Caki2 (cell line): Measurements from ENCODE around the gene EPC2. TPM values are rescaled to one million over a fixed set of nuclear protein-coding genes. Genes with fewer than 3 reads are reported as not detected.
A peak's percentile ranks its signal among the peaks of the same experiment; 100 is the strongest.
"Not testable (repeated sequence)": the region's sequence is repeated elsewhere in the genome, so short reads cannot be mapped to it uniquely, and the experiment has no call there.

Experiments used
- DNase-seq: peaks from one replicate; pipeline ENCODE4 v3.0.0-alpha.2; 2015; ENCODE audit warnings: low read depth
- in situ Hi-C: cut with HindIII; loops from 2 replicates; pipeline ENCODE4 v1.10.0; 2016; ENCODE audit warnings: low sequenced_read_pairs, low pct_unique_long_range_greater_than_20kb, mixed read lengths
- total RNA-seq: library from RNA; depleted of rRNA; stranded (reverse); fragments of >200 nt; shearing (Covaris generic); gene quantifications from 2 replicates; pipeline ENCODE4 v1.2.3, GENCODE V29; 2014; ENCODE audit warnings: low replicate concordance

The EPC2 gene
- total RNA-seq, 1 experiment from 2014 or later = 6.6 TPM

- DNase-seq, in situ Hi-C loops: not testable (repeated sequence)
Measured at GRCh38 chr2:148662332-148662731, 17.8 kb downstream of the EPC2 start.

DNA sequence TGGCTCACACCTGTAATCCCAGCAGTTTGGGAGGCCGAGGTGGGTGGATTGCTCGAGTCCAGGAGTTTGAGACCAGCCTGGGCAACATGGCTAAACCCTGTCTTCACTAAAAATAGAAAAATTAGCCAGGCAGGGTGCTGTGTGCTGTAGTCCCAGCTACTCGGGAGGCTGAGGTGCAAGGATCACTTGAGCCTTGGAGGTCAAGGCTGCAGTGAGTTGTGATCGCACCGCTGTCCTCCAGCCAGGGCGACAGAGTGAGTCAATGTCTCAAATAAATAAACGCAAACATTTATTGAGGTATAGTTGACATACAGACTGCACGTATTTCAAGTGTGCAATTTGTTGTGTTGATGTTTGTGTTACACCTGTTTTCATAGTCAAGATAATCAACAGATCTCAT lies 19.7 kb downstream of the EPC2 start:
- no peak for DNase-seq
- in situ Hi-C loops = no loop called here

DNA sequence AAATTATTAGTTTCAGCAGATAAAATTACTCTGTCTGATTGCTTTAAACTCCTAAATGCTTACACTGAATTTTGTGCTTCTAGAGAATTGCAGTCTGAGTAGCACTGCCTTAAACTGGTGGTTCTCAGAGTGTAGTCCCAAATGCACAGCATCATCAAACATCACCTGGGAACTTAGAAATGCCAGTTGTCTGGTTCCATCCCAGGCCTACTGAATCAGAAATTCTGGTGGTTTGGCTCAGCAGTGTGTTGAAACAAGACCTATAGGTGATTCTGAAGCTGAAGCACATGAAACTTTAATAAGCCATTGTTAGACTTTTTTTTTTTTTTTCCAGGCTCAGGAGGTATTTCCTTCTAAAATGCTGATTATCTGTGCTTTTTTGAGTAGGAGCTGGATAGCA lies 22.0 kb downstream of the EPC2 start:
- DNase-seq = no peak

DNA sequence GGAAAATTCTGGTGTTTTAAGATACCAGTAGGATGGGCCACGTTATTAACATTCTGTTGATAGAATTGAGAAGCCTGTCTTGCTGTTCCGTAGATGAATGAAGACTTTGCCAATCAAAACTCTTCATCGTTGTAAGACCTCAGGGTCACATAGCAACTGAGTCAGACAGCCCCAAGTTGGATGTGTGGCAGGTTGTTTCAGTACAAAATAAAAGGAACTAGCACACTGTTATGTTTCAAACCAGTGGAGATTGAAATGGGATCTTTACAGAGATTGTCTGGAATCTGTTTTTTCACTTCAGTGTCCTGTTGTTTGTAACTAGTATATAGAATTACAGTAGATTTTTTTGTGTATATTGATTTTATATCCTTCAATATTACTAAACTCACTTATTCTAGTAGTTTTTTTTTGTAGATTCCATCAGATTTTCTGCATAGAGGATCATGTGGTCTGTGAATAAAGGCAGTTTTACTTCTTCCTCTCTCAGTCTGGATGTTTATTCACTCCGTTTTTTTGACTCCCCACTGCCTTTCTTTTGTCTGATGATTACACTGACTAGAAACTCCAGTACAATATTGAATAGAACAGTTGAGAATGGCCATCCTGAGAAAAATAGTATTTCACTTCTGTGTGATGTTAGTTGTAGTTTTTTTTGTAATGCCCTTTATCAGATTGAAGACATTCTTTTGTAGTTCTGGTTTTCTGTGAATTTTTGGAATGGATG lies 22.7 kb downstream of the EPC2 start:
- in situ Hi-C loops = no loop called here
- no peak for DNase-seq

More for the DNA sequence above, 22.0 kb downstream of the EPC2 start:
- in situ Hi-C loops = no loop called here

- DNase-seq = no peak
- in situ Hi-C loops = no loop called here
Measured at GRCh38 chr2:148670773-148671172, 26.2 kb downstream of the EPC2 start.

- DNase-seq = peak; percentile 15
- in situ Hi-C loops = no loop called here
Measured at GRCh38 chr2:148674063-148675020, 29.8 kb downstream of the EPC2 start.

DNA sequence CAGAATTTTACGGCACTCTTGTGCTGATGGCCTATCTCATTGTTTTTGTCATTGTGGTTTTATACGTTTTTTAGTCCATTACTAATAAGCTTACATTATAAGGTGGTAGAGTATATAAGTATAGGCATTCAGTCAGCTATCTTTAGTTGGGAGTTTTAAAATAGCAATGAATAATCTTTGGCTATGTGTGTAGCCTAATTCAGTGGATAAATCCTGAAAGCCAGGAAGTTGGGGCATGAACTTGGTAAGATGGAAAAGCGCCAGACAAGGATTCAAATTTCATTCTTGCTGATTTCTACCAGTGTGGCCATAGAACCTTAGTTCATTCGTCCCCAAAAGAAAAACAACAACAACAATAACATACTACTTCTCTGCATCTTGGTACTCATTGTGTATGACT lies 31.2 kb downstream of the EPC2 start:
- in situ Hi-C loops = no loop called here
- no peak for DNase-seq

- DNase-seq, in situ Hi-C loops: not testable (repeated sequence)
Measured at GRCh38 chr2:148678302-148679179, 34.0 kb downstream of the EPC2 start.

DNA sequence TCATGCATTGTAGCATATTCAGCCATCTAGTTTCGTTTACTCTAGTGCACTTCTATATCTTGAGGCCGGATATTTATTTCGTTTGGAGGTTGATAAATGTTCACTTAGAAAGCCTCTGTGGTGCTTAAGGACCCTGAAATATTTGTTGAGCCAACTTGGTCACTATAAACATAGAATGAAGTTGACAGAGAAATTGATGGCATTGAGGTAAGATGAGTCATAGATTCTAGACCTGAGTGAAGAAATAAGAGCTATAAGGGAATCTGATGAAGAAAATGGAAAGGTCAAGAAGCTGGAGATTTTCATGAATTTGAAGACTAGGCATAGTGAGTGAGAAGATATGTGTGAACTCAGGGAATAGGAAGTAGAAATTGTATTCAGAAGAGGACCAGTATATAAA lies 35.9 kb downstream of the EPC2 start:
- in situ Hi-C loops = no loop called here
- DNase-seq = peak; percentile 20

GRCh38 chr2:148681443-148681842 lies 36.9 kb downstream of the EPC2 start:
- in situ Hi-C loops = no loop called here
- no peak for DNase-seq

GRCh38 chr2:148681862-148682261 lies 37.3 kb downstream of the EPC2 start:
- DNase-seq, in situ Hi-C loops: not testable (repeated sequence)

GRCh38 chr2:148684507-148684906 lies 40.0 kb downstream of the EPC2 start:
- no peak for DNase-seq
- in situ Hi-C loops = no loop called here

GRCh38 chr2:148687543-148687942 lies 43.0 kb downstream of the EPC2 start:
- DNase-seq = no peak
- in situ Hi-C loops = no loop called here

- in situ Hi-C loops, DNase-seq: not testable (repeated sequence)
Measured at GRCh38 chr2:148688011-148688410, 43.5 kb downstream of the EPC2 start.

- DNase-seq = no peak
- in situ Hi-C loops = no loop called here
Measured at GRCh38 chr2:148696985-148697384, 52.4 kb downstream of the EPC2 start.

GRCh38 chr2:148699830-148700229 lies 55.3 kb downstream of the EPC2 start:
- no peak for DNase-seq
- in situ Hi-C loops = no loop called here

DNA sequence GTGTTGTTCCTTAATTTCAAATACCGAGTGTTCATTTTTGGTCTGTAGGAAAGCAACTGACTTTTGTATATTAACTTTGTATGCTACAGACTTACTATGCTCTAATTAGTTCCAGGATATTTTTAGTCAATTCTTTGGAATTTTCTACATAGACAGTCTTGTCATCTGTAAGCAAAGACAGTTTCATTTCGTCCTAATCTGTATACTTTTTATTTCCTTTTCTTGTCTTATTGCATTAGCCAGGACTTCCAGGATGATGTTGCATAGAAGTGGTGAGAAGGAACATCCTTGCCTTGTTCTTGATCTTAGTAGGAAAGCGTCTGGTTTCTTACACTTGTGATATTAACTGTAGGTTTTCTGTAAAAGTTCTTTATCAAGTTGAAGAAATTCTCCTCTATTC lies 56.5 kb downstream of the EPC2 start:
- in situ Hi-C loops = no loop called here
- DNase-seq = no peak

DNA sequence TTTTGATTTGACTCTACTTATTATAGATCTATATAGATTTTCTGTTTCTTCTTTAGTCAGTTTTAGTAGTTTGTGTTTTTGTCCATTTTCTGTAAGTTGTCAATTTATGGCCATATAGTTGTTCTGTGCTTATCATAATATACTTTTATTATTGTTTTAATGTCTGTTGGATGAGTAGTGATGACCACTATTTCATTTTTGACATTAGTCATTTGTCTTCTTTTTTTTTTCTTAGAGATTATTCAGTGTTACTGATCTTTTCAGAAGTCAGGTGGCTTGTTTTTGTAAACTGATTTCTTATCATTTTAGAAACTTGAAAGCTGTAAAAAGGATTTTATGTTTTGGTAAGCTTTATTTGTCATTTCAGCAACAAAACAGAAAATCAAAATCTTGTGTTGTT lies 57.3 kb downstream of the EPC2 start:
- in situ Hi-C loops = no loop called here
- no peak for DNase-seq
